HepG2 (cell line): Measurements from ENCODE around the gene RBBP8NL. TPM values are rescaled to one million over a fixed set of nuclear protein-coding genes. Genes with fewer than 3 reads are reported as not detected.
A peak's percentile ranks its signal among the peaks of the same experiment; 100 is the strongest.

Experiments used
- HNF4G ChIP-seq, 2 experiments: sonication (generic) in 1 of 2; formaldehyde crosslinking in 1 of 2; IDR thresholded peaks; 2 replicates each; pipeline versions ENCODE4 v1.4.0 to v1.6.1; 2011 to 2020; ENCODE audit warnings: borderline replicate concordance in 2 of 2, low read depth in 2 of 2, mild to moderate bottlenecking in 2 of 2, low read length in 1 of 2, missing genetic modification reagents in 1 of 2, moderate library complexity in 1 of 2
- ISX ChIP-seq: sonication (generic); formaldehyde crosslinking; conservative IDR thresholded peaks from 2 replicates; pipeline ENCODE4 v1.5.0; 2020; ENCODE audit warnings: missing genetic modification reagents
- MAFF ChIP-seq: IDR thresholded peaks from 2 replicates; pipeline ENCODE4 v1.6.1; 2011; ENCODE audit warnings: low read depth, low read length, improper control_type of control experiment
- RFX3 ChIP-seq: IDR thresholded peaks from 2 replicates; pipeline ENCODE4 v1.6.1; 2016; ENCODE audit warnings: missing biosample characterization, missing genetic modification reagents
- SP4 ChIP-seq: sonication (generic); formaldehyde crosslinking; IDR thresholded peaks from 2 replicates; pipeline ENCODE4 v1.8.1; 2023; ENCODE audit warnings: mild to moderate bottlenecking, missing genetic modification reagents
- SRSF1 ChIP-seq: fragments of 200-400 bp; formaldehyde crosslinking; optimal IDR thresholded peaks from 2 replicates; pipeline ENCODE3; 2017; ENCODE audit warnings: mild to moderate bottlenecking, low read depth, low read length, moderate library complexity
- ZFP62 ChIP-seq: sonication (generic); formaldehyde crosslinking; IDR thresholded peaks from 2 replicates; pipeline ENCODE4 v1.4.0; 2020; ENCODE audit warnings: missing genetic modification reagents
- ZNF333 ChIP-seq: sonication (generic); formaldehyde crosslinking; IDR thresholded peaks from 2 replicates; pipeline ENCODE4 v1.4.0; 2020; ENCODE audit warnings: mild to moderate bottlenecking, missing genetic modification reagents, borderline replicate concordance
- polyA plus RNA-seq, 8 experiments: library from polyadenylated mRNA; depleted of rRNA in 3 of 8; stranded (reverse) in 7 of 8; unstranded in 1 of 8; fragments of >200 nt; fragmentation: Illumina TruSeq in 4 of 8; extraction: Trizol in 4 of 8; gene quantifications; 2 replicates each; pipeline versions ENCODE4 v1.2.1 to v1.2.3, GENCODE V29; 2011 to 2016; ENCODE audit warnings: low read depth in 4 of 8, missing spikeins in 1 of 8, mixed read lengths in 1 of 8; ENCODE audit not compliant: insufficient read depth in 1 of 8
- total RNA-seq, 5 experiments: library from RNA; depleted of rRNA; stranded (reverse); fragments of >200 nt; fragmentation: Illumina TruSeq; extraction: Trizol; gene quantifications; 2 replicates each; pipeline ENCODE4 v1.2.3, GENCODE V29; 2016; ENCODE audit warnings: low read depth in 1 of 5
- TF ChIP-seq, protein P1 (sequence below): conservative IDR thresholded peaks from 2 replicates; pipeline ENCODE4 v1.6.1; 2018; ENCODE audit warnings: missing genetic modification reagents
- TF ChIP-seq, protein P2 (sequence below): sonication (generic); formaldehyde crosslinking; IDR thresholded peaks from 2 replicates; pipeline ENCODE4 v1.8.0; 2022; ENCODE audit warnings: mild to moderate bottlenecking, missing genetic modification reagents, moderate library complexity
- TF ChIP-seq, protein P3 (sequence below): sonication (generic); formaldehyde crosslinking; IDR thresholded peaks from 2 replicates; pipeline ENCODE4 v1.4.0; 2020; ENCODE audit warnings: missing genetic modification reagents
- TF ChIP-seq, protein P4 (sequence below), 2 experiments: fragments of 450-650 bp in 1 of 2; sonication (generic) in 1 of 2; formaldehyde crosslinking in 1 of 2; IDR thresholded peaks; 2 replicates each; pipeline versions ENCODE4 v1.6.1 to v1.8.0; 2016 to 2022; ENCODE audit warnings: antibody characterized with exemption in 1 of 2, mild to moderate bottlenecking in 1 of 2, missing genetic modification reagents in 1 of 2
- TF ChIP-seq, protein P5 (sequence below): IDR thresholded peaks from 2 replicates; pipeline ENCODE4 v1.6.1; 2016; ENCODE audit warnings: low read depth, borderline replicate concordance

RBBP8NL gene
- total and polyA plus RNA-seq, 2 of the 13 experiments (the other 11 are each of a cell fraction or from before 2014, with no cell fraction given), result 0.69 to 0.86 TPM

DNA sequence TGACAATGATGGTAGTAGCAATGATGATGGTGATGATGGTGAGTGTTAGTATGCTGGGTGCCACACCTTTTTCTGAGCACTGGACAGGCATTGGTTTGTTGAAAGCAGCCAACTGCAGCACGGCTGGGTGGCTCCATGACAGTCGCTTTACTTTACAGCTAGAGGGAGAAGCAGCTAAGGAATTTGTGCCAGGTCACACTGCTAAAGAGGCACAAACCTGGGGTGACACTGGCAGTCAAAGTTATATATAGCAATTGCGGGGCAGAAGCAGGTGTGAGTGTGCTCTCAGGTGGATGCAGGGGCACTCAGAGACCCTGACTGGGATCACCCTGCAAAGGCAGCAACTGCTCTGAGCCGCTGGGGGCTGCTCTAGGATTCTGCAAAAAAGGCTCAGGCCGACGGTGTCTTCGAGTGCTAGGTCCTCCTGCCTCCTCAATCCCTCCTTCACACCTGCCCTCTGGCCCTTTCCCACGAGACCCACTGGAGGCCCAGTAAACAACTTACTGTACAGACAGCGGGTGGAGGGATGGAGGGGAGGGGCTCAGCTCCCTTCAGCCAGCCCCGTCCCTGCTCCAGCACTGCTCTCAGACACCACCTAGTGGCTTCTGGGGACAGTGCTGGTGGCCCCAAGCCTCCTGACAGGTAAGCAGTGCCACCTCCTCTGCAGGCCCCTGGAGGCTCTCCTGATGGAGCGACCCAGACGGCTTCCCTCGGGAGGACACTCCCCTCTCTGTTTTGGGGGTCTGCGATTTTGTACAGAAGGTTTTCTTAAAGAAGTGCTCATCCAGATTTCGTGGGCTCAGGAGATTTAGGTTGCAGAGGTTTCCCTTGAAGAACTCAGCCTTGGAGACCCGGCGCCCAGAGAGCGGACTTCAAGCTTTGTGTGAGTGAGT is 44.8 kb downstream of the RBBP8NL start (continued):
- TF ChIP-seq, protein P1, sequence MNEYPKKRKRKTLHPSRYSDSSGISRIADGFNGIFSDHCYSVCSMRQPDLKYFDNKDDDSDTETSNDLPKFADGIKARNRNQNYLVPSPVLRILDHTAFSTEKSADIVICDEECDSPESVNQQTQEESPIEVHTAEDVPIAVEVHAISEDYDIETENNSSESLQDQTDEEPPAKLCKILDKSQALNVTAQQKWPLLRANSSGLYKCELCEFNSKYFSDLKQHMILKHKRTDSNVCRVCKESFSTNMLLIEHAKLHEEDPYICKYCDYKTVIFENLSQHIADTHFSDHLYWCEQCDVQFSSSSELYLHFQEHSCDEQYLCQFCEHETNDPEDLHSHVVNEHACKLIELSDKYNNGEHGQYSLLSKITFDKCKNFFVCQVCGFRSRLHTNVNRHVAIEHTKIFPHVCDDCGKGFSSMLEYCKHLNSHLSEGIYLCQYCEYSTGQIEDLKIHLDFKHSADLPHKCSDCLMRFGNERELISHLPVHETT (CRISPR knock-in tag), result no peak
- TF ChIP-seq, protein P2, sequence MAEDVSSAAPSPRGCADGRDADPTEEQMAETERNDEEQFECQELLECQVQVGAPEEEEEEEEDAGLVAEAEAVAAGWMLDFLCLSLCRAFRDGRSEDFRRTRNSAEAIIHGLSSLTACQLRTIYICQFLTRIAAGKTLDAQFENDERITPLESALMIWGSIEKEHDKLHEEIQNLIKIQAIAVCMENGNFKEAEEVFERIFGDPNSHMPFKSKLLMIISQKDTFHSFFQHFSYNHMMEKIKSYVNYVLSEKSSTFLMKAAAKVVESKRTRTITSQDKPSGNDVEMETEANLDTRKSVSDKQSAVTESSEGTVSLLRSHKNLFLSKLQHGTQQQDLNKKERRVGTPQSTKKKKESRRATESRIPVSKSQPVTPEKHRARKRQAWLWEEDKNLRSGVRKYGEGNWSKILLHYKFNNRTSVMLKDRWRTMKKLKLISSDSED (CRISPR knock-in tag), result no peak
- TF ChIP-seq, protein P3, sequence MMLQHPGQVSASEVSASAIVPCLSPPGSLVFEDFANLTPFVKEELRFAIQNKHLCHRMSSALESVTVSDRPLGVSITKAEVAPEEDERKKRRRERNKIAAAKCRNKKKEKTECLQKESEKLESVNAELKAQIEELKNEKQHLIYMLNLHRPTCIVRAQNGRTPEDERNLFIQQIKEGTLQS (CRISPR knock-in tag), result no peak
- TF ChIP-seq ISX, result peak; percentile 42; the same call in 1 of the 2 replicates
- no peak for TF ChIP-seq RFX3 (CRISPR knock-in tag)
- TF ChIP-seq, protein P4, sequence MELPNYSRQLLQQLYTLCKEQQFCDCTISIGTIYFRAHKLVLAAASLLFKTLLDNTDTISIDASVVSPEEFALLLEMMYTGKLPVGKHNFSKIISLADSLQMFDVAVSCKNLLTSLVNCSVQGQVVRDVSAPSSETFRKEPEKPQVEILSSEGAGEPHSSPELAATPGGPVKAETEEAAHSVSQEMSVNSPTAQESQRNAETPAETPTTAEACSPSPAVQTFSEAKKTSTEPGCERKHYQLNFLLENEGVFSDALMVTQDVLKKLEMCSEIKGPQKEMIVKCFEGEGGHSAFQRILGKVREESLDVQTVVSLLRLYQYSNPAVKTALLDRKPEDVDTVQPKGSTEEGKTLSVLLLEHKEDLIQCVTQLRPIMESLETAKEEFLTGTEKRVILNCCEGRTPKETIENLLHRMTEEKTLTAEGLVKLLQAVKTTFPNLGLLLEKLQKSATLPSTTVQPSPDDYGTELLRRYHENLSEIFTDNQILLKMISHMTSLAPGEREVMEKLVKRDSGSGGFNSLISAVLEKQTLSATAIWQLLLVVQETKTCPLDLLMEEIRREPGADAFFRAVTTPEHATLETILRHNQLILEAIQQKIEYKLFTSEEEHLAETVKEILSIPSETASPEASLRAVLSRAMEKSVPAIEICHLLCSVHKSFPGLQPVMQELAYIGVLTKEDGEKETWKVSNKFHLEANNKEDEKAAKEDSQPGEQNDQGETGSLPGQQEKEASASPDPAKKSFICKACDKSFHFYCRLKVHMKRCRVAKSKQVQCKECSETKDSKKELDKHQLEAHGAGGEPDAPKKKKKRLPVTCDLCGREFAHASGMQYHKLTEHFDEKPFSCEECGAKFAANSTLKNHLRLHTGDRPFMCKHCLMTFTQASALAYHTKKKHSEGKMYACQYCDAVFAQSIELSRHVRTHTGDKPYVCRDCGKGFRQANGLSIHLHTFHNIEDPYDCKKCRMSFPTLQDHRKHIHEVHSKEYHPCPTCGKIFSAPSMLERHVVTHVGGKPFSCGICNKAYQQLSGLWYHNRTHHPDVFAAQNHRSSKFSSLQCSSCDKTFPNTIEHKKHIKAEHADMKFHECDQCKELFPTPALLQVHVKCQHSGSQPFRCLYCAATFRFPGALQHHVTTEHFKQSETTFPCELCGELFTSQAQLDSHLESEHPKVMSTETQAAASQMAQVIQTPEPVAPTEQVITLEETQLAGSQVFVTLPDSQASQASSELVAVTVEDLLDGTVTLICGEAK (IDR thresholded peaks at IDR 0.05), result no peak
- TF ChIP-seq, protein P4 (CRISPR knock-in tag; IDR thresholded peaks at IDR 0.05), result peak; percentile 57; the same call in 1 of the 2 replicates
- no peak; the same call in 1 of the 2 replicates for TF ChIP-seq ZNF333 (CRISPR knock-in tag)
- no peak for TF ChIP-seq SP4 (CRISPR knock-in tag)
- TF ChIP-seq, protein P5, sequence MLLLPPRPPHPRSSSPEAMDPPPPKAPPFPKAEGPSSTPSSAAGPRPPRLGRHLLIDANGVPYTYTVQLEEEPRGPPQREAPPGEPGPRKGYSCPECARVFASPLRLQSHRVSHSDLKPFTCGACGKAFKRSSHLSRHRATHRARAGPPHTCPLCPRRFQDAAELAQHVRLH (CRISPR knock-in tag), result peak; percentile 83; the same call in 1 of the 2 replicates
- TF ChIP-seq SRSF1, result peak; percentile 85
- no peak; the same call in 1 of the 2 replicates for TF ChIP-seq HNF4G (IDR thresholded peaks at IDR 0.05; ENCODE audit: borderline replicate concordance, low read depth, low read length)
- TF ChIP-seq HNF4G (CRISPR knock-in tag; IDR thresholded peaks at IDR 0.05; ENCODE audit: borderline replicate concordance, low read depth), result no peak
- 0 out of 2 replicates have a peak, but pooled peaks have one; percentile 18 for TF ChIP-seq MAFF
- no peak for TF ChIP-seq ZFP62 (CRISPR knock-in tag)
